A549 treated with DMSO at 1 μM for 4 hours (cell line): ENCODE results near the gene TCL1A. TPM values are rescaled to one million over a fixed set of nuclear protein-coding genes. Genes with fewer than 3 reads are reported as not detected.

Source experiments
- total RNA-seq: library from RNA; stranded (reverse); fragments of 200-300 nt; extraction: Qiagen RNA extraction; gene quantifications from 5 replicates; pipeline ENCODE4 v1.2.3, GENCODE V29; 2022; ENCODE audit warnings: low read depth

The TCL1A gene, protein sequence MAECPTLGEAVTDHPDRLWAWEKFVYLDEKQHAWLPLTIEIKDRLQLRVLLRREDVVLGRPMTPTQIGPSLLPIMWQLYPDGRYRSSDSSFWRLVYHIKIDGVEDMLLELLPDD
- total RNA-seq = not detected in 5 replicates

GRCh38 chr14:95713596-95714371, at the start of gene TCL1A:
Gene TCL1A, minus strand, starts transcription at chr14:95714125. Its CDS starts 59 bp downstream, at chr14:95714066.

GRCh38 chr14:95685978-95686922, 27.7 kb downstream of the TCL1A start, which contains the start of gene TCL1B:
Gene TCL1B, plus strand, starts transcription at chr14:95686426. Its CDS starts 42 bp downstream, at chr14:95686468.

Other genes with a start within 250 kb of the TCL1A start
- 0.17 to 0.45 TPM (median 0.26 TPM) in 5 replicates for gene SYNE3, start 197.5 kb downstream of the TCL1A start, total RNA-seq
- gene GLRX5, start 179.1 kb downstream of the TCL1A start, total RNA-seq = 55.3 to 80.4 TPM (median 74.6 TPM) in 5 replicates
- gene TCL1B, start 27.7 kb downstream of the TCL1A start, total RNA-seq = not detected in 5 replicates
- not detected in 5 replicates for gene TUNAR, start 162.7 kb upstream of the TCL1A start, total RNA-seq